ENCODE results near the gene CROCC. TPM values are rescaled to one million over a fixed set of nuclear protein-coding genes. Genes with fewer than 3 reads are reported as not detected.

CROCC gene
- total and polyA plus RNA-seq, 9 of the 15 experiments (the other 6 are each of a cell fraction or from before 2014, with no cell fraction given): 0.17 to 15.4 (median 7.6) TPM

DNA sequence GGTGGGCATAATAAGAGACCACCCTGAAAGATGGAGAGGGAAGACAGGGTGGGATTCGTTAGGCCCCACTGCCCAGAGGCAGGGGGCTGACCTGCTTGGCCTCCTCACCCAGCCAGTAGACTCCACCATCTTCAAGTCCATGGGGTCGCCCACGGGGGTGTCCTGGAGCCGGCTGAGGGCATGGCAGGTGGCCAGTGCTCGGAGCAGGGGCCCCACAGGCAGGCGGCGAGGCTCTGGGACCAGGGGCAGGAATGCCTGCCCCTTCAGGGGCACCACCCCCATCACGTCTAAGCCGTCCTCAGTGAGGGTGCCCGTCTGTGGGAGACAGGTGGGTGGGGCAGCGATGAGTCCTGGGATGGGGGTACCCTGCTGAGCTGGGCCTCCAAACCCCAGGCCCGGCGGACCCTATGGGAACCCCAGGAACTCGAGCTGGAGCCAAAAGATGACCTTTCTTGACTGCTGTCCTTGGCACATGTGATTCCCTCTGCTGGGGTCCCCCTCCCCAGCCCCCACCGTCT lies 71.8 kb downstream of the CROCC start (continued):
- TF ChIP-seq, protein P1, sequence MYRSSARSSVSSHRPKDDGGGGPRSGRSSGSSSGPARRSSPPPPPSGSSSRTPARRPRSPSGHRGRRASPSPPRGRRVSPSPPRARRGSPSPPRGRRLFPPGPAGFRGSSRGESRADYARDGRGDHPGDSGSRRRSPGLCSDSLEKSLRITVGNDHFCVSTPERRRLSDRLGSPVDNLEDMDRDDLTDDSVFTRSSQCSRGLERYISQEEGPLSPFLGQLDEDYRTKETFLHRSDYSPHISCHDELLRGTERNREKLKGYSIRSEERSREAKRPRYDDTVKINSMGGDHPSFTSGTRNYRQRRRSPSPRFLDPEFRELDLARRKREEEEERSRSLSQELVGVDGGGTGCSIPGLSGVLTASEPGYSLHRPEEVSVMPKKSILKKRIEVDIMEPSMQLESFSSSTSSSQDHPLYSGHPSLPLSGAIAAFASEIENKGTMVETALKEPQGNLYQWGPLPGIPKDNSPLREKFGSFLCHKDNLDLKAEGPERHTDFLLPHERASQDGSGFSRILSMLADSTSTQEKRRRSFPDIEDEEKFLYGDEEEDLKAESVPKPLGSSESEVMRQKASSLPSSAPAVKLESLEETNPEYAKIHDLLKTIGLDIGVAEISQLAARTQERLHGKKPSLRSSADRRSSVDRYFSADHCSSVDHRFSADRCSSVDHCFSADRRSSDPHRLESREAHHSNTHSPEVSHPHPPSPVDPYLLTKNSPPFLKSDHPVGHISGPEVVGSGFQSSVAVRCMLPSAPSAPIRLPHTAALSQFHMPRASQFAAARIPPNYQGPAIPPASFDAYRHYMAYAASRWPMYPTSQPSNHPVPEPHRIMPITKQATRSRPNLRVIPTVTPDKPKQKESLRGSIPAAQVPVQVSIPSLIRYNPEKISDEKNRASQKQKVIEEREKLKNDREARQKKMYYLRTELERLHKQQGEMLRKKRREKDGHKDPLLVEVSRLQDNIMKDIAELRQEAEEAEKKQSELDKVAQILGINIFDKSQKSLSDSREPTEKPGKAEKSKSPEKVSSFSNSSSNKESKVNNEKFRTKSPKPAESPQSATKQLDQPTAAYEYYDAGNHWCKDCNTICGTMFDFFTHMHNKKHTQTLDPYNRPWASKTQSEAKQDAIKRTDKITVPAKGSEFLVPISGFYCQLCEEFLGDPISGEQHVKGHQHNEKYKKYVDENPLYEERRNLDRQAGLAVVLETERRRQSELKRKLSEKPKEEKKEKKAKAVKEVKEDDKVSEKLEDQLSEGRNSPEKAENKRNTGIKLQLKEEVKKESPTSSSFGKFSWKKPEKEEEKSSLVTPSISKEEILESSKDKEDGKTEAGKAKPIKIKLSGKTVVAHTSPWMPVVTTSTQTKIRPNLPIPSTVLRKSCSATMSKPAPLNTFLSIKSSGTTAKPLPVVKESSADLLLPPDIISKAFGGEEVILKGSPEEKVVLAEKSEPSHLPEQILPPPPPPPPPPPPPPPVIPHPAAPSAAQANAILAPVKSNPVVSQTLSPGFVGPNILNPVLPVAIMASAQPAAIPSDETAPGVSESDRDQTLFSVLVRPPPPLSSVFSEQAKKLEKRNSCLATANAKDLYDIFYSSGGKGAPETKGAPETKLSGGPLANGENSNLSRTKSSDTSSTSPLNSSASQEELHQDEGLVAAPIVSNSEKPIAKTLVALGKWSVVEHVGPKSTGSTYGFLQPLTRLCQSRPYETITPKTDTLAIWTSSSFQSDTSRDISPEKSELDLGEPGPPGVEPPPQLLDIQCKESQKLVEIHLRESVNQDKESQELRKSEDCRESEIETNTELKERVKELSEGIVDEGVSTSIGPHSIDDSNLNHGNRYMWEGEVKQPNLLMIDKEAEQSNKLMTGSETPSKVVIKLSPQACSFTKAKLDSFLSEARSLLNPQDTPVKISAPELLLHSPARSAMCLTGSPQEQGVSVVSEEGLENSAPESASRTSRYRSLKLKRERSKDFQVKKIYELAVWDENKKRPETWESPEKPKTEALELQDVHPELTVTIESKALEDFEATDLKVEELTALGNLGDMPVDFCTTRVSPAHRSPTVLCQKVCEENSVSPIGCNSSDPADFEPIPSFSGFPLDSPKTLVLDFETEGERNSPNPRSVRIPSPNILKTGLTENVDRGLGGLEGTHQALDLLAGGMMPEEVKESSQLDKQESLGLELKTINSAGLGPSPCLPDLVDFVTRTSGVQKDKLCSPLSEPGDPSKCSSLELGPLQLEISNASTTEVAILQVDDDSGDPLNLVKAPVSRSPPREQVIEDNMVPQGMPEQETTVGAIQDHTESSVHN (IDR thresholded peaks at IDR 0.05; ENCODE audit: borderline replicate concordance in 1 of 2, low read depth in 1 of 2): no peak
- TF ChIP-seq CCAR2 (IDR thresholded peaks at IDR 0.05; ENCODE audit: low read depth, low read length) (no peak), TAF9B (IDR thresholded peaks at IDR 0.05; ENCODE audit: partially characterized antibody) (no peak), ZNF830 (CRISPR knock-in tag; IDR thresholded peaks at IDR 0.05) (no peak), BCOR (IDR thresholded peaks at IDR 0.05) (no peak), CTBP1 (IDR thresholded peaks at IDR 0.05; ENCODE audit: borderline replicate concordance) (no peak), ZNF316 (IDR thresholded peaks at IDR 0.05) (no peak)
